Neutrophil (primary cell): ENCODE measurements around the gene TP53BP2.
"Not testable (repeated sequence)": the region's sequence is repeated elsewhere in the genome, so short reads cannot be mapped to it uniquely, and the experiment has no call there.

Experiments
- H3K27ac ChIP-seq: fragments of 200-600 bp; sonication (generic); 2 replicates; pipeline ENCODE4 v1.5.1; 2016; ENCODE audit warnings: mild to moderate bottlenecking, moderate library complexity
- H3K27me3 ChIP-seq: fragments of 200-600 bp; sonication (generic); 2 replicates; pipeline ENCODE4 v1.6.0; 2016; ENCODE audit warnings: mild to moderate bottlenecking
- H3K36me3 ChIP-seq: fragments of 200-600 bp; sonication (generic); 2 replicates; pipeline ENCODE4 v1.5.1; 2017
- H3K4me1 ChIP-seq, 2 experiments: fragments of 200-600 bp in 1 of 2; sonication (generic) in 1 of 2; 1 replicate in 1 of 2; 2 replicates in 1 of 2; pipeline versions ENCODE4 v1.5.1 to v1.6.1; 2013 to 2016; ENCODE audit warnings: low read depth in 1 of 2, low read length in 1 of 2, mild to moderate bottlenecking in 1 of 2, moderate library complexity in 1 of 2; ENCODE audit not compliant: control insufficient read depth in 1 of 2, insufficient read depth in 1 of 2
- H3K4me3 ChIP-seq, 2 experiments: fragments of 200-600 bp in 1 of 2; sonication (generic) in 1 of 2; 1 replicate in 1 of 2; 2 replicates in 1 of 2; pipeline ENCODE4 v1.5.1; 2013 to 2016; ENCODE audit warnings: low read depth in 1 of 2, low read length in 1 of 2, mild to moderate bottlenecking in 1 of 2, moderate library complexity in 1 of 2
- H3K9me3 ChIP-seq: fragments of 200-600 bp; sonication (generic); 2 replicates; pipeline ENCODE4 v1.5.1; 2016
- TF ChIP-seq, protein P1 (sequence below): fragments of 200-600 bp; sonication (generic); IDR thresholded peaks from 2 replicates; pipeline ENCODE4 v1.5.1; 2016; ENCODE audit warnings: antibody characterized with exemption

Gene TP53BP2

DNA sequence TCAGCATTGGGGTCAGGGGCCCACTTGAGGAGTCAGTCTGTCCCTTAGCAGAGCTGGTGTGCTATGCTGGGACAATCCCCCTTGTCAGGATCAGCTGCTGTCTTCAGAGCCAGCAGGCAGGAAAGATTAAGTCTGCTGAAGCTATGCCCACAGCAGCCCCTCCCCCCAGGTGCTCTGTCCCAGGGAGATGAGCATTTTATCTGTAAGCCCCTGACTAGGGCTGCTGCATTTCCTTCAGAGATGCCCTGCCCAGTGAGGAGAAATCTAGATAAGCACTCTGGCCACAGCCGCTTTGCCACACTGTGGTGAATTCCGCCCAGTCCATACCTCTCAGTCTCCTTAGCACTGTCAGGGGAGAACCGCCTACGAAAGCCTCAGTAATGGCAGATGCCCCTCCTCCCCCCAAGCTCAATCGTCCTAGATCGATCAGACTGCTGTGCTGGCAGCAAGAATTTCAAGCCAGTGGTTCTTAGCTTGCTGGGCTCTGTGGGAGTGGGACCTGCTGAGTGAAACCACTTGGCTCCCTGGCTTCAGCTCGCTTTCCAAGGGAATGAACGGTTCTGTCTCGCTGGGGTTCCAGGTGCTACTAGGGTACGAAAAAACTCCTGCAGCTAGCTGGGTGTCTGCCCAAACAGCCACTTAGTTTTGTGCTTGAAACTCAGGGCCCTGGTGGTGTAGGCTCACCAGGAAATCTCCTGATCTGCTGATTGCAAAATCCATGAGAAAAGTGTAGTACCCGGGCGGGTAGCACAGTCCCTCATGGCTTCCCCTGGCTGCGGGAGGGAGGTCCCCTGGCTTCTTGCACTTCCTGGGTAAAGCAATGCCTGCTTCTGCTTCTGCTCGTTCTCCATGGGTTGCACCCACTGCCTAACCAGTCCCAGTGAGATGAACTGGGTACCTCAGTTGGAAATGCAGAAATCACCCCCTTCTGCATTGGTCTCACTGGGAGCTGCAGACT is 25.1 kb upstream of the TP53BP2 start:
- H3K27me3 ChIP-seq: no peaks in the 10 kb centered on the region
- H3K4me1 ChIP-seq: peaks cover 10 to 12% of the 10 kb centered on the region in 2 experiments
- peak overlapping the region; percentile 30 to 36 for H3K4me3 ChIP-seq
- TF ChIP-seq, protein P1, sequence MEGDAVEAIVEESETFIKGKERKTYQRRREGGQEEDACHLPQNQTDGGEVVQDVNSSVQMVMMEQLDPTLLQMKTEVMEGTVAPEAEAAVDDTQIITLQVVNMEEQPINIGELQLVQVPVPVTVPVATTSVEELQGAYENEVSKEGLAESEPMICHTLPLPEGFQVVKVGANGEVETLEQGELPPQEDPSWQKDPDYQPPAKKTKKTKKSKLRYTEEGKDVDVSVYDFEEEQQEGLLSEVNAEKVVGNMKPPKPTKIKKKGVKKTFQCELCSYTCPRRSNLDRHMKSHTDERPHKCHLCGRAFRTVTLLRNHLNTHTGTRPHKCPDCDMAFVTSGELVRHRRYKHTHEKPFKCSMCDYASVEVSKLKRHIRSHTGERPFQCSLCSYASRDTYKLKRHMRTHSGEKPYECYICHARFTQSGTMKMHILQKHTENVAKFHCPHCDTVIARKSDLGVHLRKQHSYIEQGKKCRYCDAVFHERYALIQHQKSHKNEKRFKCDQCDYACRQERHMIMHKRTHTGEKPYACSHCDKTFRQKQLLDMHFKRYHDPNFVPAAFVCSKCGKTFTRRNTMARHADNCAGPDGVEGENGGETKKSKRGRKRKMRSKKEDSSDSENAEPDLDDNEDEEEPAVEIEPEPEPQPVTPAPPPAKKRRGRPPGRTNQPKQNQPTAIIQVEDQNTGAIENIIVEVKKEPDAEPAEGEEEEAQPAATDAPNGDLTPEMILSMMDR: no peak
- no peaks in the 10 kb centered on the region for H3K9me3 ChIP-seq
- H3K27ac ChIP-seq: peak overlapping the region; percentile 55
- no peaks in the 10 kb centered on the region for H3K36me3 ChIP-seq

DNA sequence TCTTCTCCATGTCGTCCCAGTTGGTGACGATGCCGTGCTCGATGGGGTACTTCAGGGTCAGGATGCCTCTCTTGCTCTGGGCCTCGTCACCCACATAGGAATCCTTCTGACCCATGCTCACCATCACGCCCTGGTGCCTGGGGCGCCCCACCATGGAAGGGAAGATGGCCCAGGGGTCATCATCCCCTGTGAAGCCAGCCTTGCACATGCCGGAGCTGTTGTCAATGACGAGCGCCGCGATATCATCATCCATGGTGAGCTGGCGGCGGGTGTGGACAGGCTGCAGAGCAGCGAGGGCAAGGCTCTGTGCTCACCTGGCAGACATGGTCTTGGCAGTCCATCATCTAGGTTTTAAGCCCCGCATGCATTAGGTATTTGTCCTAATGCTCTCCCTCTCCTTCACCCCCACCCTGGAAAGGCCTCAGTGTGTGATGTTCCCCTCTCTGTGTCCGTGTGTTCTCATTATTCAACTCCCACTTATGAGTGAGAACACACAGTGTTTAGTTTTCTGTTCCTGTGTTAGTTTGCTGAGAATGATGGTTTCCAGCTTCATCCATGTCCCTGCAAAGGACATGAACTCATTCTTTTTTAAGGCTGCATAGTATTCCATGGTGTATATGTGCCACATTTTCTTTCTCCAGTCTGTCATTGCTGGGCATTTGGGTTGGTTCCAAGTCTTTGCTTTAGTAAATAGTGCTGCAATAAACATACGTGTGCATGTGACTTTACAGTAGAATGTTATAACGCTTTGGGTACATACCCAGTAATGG is 19.0 kb upstream of the TP53BP2 start:
- H3K27ac ChIP-seq, H3K36me3 ChIP-seq, H3K4me3 ChIP-seq, H3K9me3 ChIP-seq, H3K4me1 ChIP-seq, H3K27me3 ChIP-seq: not testable (repeated sequence)

DNA sequence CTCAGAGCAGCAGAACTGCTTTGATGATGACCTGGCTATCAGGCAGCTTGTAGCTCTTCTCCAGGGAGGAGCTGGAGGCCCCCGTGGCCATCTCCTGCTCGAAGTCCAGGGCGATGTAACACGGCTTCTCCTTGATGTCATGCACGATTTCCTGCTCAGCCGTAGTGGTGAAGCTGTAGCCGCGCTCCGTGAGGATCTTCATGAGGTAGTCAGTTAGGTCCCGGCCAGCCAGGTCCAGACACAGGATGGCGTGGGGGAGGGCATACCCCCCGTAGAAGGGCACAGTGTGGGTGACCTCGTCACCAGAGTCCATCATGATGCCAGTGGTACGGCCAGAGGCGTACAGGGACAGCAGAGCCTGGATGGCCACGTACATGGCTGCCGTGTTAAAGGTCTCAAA is 18.3 kb upstream of the TP53BP2 start:
- Histone ChIP-seq H3K27ac (no peak overlapping the region), H3K4me1 (no peaks in the 10 kb centered on the region), H3K4me3 (no peak overlapping the region), H3K36me3 (no peaks in the 10 kb centered on the region), H3K27me3 (no peaks in the 10 kb centered on the region), H3K9me3 (no peaks in the 10 kb centered on the region)
- TF ChIP-seq, protein P1: no peak

DNA sequence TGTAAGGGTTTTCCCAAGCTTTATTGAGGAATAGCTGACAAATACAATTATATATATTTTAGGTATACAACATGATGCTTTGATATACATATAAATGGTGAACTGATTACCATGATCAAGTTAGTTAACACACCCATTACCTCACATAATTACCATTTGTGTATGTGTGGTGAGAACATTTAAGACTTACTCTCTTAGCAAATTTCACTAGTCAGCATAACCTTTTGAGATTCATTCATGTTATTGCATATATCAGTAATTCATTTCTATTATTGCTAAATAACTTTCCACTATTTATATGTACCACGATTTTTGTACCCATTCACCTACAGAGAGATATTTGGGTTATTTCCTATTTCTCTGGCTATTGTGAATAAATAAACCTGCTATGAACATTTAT is 16.2 kb upstream of the TP53BP2 start:
- H3K4me1 ChIP-seq: no peaks in the 10 kb centered on the region
- no peaks in the 10 kb centered on the region for H3K27me3 ChIP-seq
- TF ChIP-seq, protein P1: no peak
- no peak overlapping the region for H3K27ac ChIP-seq
- H3K36me3 ChIP-seq: no peaks in the 10 kb centered on the region
- H3K9me3 ChIP-seq: no peaks in the 10 kb centered on the region
- H3K4me3 ChIP-seq: no peak overlapping the region

DNA sequence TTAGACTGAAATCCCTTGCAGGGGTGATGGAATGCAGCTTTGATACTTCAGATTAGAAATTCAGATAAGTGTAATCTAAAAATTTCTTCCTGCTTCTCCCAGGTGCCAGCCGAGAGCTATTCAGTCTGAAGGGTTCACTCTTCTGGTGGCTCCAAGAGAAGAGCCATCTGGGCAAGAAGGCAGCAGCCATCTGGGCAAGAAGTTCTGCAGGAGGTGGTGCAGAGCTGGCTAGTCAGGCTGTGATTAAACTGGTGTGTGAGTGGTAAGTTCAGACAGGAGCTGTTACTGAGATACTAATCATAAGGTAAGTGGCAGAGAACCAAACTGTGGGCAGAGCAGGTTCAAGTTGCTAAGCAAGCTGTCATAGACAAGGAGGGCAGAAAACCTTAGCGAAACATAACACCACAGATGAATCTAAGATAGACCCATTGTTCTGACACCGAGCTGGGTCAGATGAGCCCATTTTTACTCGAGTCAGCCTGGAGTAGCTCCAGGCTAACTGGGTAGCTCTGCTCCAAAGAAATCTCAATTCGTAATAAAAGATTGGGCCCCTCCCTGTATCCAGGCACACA is 14.4 kb upstream of the TP53BP2 start:
- H3K4me1 ChIP-seq: no peaks in the 10 kb centered on the region
- TF ChIP-seq, protein P1: no peak

More for the DNA sequence above, 14.4 kb upstream of the TP53BP2 start:
- no peaks in the 10 kb centered on the region for H3K36me3 ChIP-seq
- no peaks in the 10 kb centered on the region for H3K9me3 ChIP-seq
- H3K27ac ChIP-seq: no peak overlapping the region
- no peak overlapping the region for H3K4me3 ChIP-seq
- H3K27me3 ChIP-seq: no peaks in the 10 kb centered on the region
